Measurements from ENCODE around the gene MUC4.

MUC4 gene

DNA sequence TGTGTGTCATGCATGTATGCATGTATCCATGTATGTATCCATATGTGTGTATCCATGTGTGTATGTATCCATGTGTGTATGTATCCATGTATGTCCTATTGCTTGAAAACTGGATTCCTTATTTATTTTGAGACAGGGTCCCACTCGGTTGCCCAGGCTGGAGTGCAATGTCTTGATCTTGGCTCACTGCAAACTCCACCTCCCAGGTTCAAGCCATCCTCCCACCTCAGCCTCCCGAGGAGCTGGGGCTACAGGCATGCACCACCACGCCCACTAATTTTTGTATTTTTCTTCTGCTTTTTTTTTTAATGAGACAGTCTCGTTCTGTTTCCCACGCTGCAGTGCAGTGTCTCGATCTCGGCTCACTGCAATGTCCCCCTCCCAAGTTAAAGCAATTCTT, 56.8 kb downstream of the MUC4 start:
- H3K27me3 ChIP-seq (ENCODE audit: control insufficient read depth, low read length), result no peaks in the 10 kb centered on the region
- H4K20me1 ChIP-seq (ENCODE audit: control insufficient read depth, insufficient read depth, low read depth, low read length), result no peaks in the 10 kb centered on the region
- H3K9me3 ChIP-seq (ENCODE audit: control insufficient read depth, insufficient read depth, low read length), result no peaks in the 10 kb centered on the region
- H3K4me3 ChIP-seq (ENCODE audit: low read length), result no peak overlapping the region
- TF ChIP-seq EZH2phosphoT487 (IDR thresholded peaks at IDR 0.05; ENCODE audit: borderline replicate concordance, low read length), result no peak
- TF ChIP-seq, protein P1, sequence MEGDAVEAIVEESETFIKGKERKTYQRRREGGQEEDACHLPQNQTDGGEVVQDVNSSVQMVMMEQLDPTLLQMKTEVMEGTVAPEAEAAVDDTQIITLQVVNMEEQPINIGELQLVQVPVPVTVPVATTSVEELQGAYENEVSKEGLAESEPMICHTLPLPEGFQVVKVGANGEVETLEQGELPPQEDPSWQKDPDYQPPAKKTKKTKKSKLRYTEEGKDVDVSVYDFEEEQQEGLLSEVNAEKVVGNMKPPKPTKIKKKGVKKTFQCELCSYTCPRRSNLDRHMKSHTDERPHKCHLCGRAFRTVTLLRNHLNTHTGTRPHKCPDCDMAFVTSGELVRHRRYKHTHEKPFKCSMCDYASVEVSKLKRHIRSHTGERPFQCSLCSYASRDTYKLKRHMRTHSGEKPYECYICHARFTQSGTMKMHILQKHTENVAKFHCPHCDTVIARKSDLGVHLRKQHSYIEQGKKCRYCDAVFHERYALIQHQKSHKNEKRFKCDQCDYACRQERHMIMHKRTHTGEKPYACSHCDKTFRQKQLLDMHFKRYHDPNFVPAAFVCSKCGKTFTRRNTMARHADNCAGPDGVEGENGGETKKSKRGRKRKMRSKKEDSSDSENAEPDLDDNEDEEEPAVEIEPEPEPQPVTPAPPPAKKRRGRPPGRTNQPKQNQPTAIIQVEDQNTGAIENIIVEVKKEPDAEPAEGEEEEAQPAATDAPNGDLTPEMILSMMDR (IDR thresholded peaks at IDR 0.05; ENCODE audit: low read depth, low read length, poor library complexity, severe bottlenecking), result no peak
- H3K9me2 ChIP-seq (replicated peaks; ENCODE audit: control insufficient read depth, low read length), result no peaks in the 10 kb centered on the region
- no peaks in the 10 kb centered on the region for H3K79me2 ChIP-seq (ENCODE audit: control insufficient read depth, low read length)
- no peak overlapping the region for H3K27ac ChIP-seq (ENCODE audit: low read depth, low read length)
- no peaks in the 10 kb centered on the region for H3K36me3 ChIP-seq (ENCODE audit: control insufficient read depth, low read length)
- no peaks in the 10 kb centered on the region for H3K4me1 ChIP-seq (ENCODE audit: control insufficient read depth, low read length)
- H3F3A ChIP-seq (ENCODE audit: control insufficient read depth, insufficient read depth), result no peaks in the 10 kb centered on the region
- H3K4me2 ChIP-seq (ENCODE audit: low read length), result no peak overlapping the region

DNA sequence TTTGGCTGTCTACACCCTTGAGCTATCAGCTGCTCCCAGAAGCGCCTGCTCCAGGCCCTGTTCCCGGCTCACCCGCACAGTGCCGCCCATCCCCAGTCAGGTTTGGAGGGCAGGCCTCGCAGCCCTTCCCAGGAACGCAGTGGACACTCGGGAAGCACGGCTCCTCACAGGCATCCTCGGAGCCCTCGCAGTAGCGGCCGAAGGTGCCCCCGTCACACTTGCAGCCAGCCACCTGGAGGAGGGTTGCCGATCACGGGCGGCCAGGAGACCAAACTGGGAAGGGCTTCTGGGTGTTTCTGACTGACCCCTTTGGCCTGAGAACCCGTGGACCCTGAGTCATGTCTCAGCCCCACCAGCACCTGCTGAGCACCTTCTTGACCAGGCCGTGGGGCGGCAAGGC, 57.6 kb downstream of the MUC4 start:
- no peak overlapping the region for H3K4me3 ChIP-seq (ENCODE audit: low read length)
- H3K4me1 ChIP-seq (ENCODE audit: control insufficient read depth, low read length), result no peaks in the 10 kb centered on the region
- no peaks in the 10 kb centered on the region for H3K9me3 ChIP-seq (ENCODE audit: control insufficient read depth, insufficient read depth, low read length)
- TF ChIP-seq EZH2phosphoT487 (IDR thresholded peaks at IDR 0.05; ENCODE audit: borderline replicate concordance, low read length), result no peak
- TF ChIP-seq, protein P1 (IDR thresholded peaks at IDR 0.05; ENCODE audit: low read depth, low read length, poor library complexity, severe bottlenecking), result no peak
- H4K20me1 ChIP-seq (ENCODE audit: control insufficient read depth, insufficient read depth, low read depth, low read length), result no peaks in the 10 kb centered on the region
- no peaks in the 10 kb centered on the region for H3K36me3 ChIP-seq (ENCODE audit: control insufficient read depth, low read length)
- no peak overlapping the region for H3K27ac ChIP-seq (ENCODE audit: low read depth, low read length)
- H3F3A ChIP-seq (ENCODE audit: control insufficient read depth, insufficient read depth), result no peaks in the 10 kb centered on the region
- no peaks in the 10 kb centered on the region for H3K9me2 ChIP-seq (replicated peaks; ENCODE audit: control insufficient read depth, low read length)
- no peaks in the 10 kb centered on the region for H3K79me2 ChIP-seq (ENCODE audit: control insufficient read depth, low read length)
- H3K4me2 ChIP-seq (ENCODE audit: low read length), result no peak overlapping the region
- H3K27me3 ChIP-seq (ENCODE audit: control insufficient read depth, low read length), result no peaks in the 10 kb centered on the region

GRCh38 chr3:195753581-195753980, 58.1 kb downstream of the MUC4 start:
- Histone ChIP-seq H4K20me1 (ENCODE audit: control insufficient read depth, insufficient read depth, low read depth, low read length) (no peaks in the 10 kb centered on the region), H3K4me3 (ENCODE audit: low read length) (no peak overlapping the region), H3K27ac (ENCODE audit: low read depth, low read length) (no peak overlapping the region)

More at GRCh38 chr3:195753581-195753980, 58.1 kb downstream of the MUC4 start:
- TF ChIP-seq, protein P1 (IDR thresholded peaks at IDR 0.05; ENCODE audit: low read depth, low read length, poor library complexity, severe bottlenecking), result no peak
- TF ChIP-seq EZH2phosphoT487 (IDR thresholded peaks at IDR 0.05; ENCODE audit: borderline replicate concordance, low read length), result no peak
- H3K9me3 ChIP-seq (ENCODE audit: control insufficient read depth, insufficient read depth, low read length), result no peaks in the 10 kb centered on the region
- no peaks in the 10 kb centered on the region for H3K4me1 ChIP-seq (ENCODE audit: control insufficient read depth, low read length)
- no peak overlapping the region for H3K4me2 ChIP-seq (ENCODE audit: low read length)
- H3K27me3 ChIP-seq (ENCODE audit: control insufficient read depth, low read length), result no peaks in the 10 kb centered on the region
- no peaks in the 10 kb centered on the region for H3K9me2 ChIP-seq (replicated peaks; ENCODE audit: control insufficient read depth, low read length)
- no peaks in the 10 kb centered on the region for H3F3A ChIP-seq (ENCODE audit: control insufficient read depth, insufficient read depth)
- no peaks in the 10 kb centered on the region for H3K79me2 ChIP-seq (ENCODE audit: control insufficient read depth, low read length)
- no peaks in the 10 kb centered on the region for H3K36me3 ChIP-seq (ENCODE audit: control insufficient read depth, low read length)
